Psoas muscle (tissue), 8 donors: Measurements from ENCODE around the gene MARCHF2. TPM values are rescaled to one million over a fixed set of nuclear protein-coding genes. Genes with fewer than 3 reads are reported as not detected.
"Not testable (repeated sequence)": the region's sequence is repeated elsewhere in the genome, so short reads cannot be mapped to it uniquely, and the experiment has no call there.

Experiments
- ATAC-seq, 4 donors: fragments of 200-7000 bp; cut with Tn5 transposase; one replicate each; pipeline ENCODE4 v1.9.1; 2020; ENCODE audit warnings: moderate library complexity in 3 of 4, mild to moderate bottlenecking in 2 of 4
- DNase-seq, 2 donors: peaks; one replicate each; pipeline ENCODE4 v3.0.0-alpha.2; 2020
- H3K27ac ChIP-seq: fragments of 200-600 bp; one replicate; pipeline ENCODE4 v1.8.0; 2022
- H3K27me3 ChIP-seq, 3 donors: fragments of 200-600 bp in 1 of 3; one replicate each; pipeline versions ENCODE4 v1.6.1 to v1.8.0; 2013 to 2022; ENCODE audit warnings: low read length in 2 of 3, mild to moderate bottlenecking in 2 of 3, moderate library complexity in 1 of 3; ENCODE audit not compliant: insufficient read depth in 3 of 3
- H3K36me3 ChIP-seq, 2 donors: fragments of 200-600 bp in 1 of 2; one replicate each; pipeline versions ENCODE4 v1.6.1 to v1.8.0; 2013 to 2022; ENCODE audit warnings: low read depth in 1 of 2, mild to moderate bottlenecking in 1 of 2, moderate library complexity in 1 of 2; ENCODE audit not compliant: insufficient read depth in 1 of 2
- H3K4me1 ChIP-seq: fragments of 200-600 bp; one replicate; pipeline ENCODE4 v1.8.0; 2022
- H3K4me3 ChIP-seq: fragments of 200-600 bp; one replicate; pipeline ENCODE4 v1.8.0; 2022; ENCODE audit warnings: mild to moderate bottlenecking
- H3K9me3 ChIP-seq: fragments of 200-600 bp; one replicate; pipeline ENCODE4 v1.8.0; 2022
- CTCF ChIP-seq: fragments of 200-600 bp; IDR thresholded peaks from one replicate; pipeline ENCODE4 v1.8.0; 2022; ENCODE audit warnings: antibody characterized with exemption
- WGBS, 3 donors: extraction: QIAGEN DNeasy Blood & Tissue Kit; methylation state at CpG; one replicate each; pipeline versions ENCODE4 v1.1.6 to v1.1.7; 2013; 5-methylcytosine and 5-hydroxymethylcytosine counted together
- intact Hi-C, 2 donors: fragments of 100-400 bp; cut with DNase I; formaldehyde crosslinking; loops; one replicate each; pipeline versions ENCODE4 v1.11.0 to v1.14.2; 2022
- polyA plus RNA-seq, 3 donors: library from polyadenylated mRNA; stranded (reverse); fragments of 200-250 nt; gene quantifications; one replicate each; pipeline ENCODE4 v1.2.3, GENCODE V29; 2013
- total RNA-seq, 4 donors: library from RNA; stranded (reverse); fragmentation: NEBNext Ultra II Directional in 2 of 4; extraction: Animal tissue kit (Norgen Biotek cat#: 25700) in 2 of 4; gene quantifications; one replicate each; pipeline versions ENCODE4 v1.2.1 to v1.2.4, GENCODE V29; 2021 to 2023
- donor health status: healthy with polysubstance abuse.
- donor health status: DM: no; HTN: no; CAD: no; lungs with moderate emphysema.
- donor health status: Bipolar disorder and iron deficiency.
- donor health status: healthy.
- donor health status: DM: yes; HTN: yes; CAD: no.
- donor health status: DM: no; HTN: no; CAD: no.
- donor health status: DM: no; HTN: no; CAD: no.
- donor health status: DM: yes; HTN: yes; CAD: no.

MARCHF2 gene
- total and polyA plus RNA-seq, 7 donors, result 32.8 to 56.0 (median 49.2) TPM

DNA sequence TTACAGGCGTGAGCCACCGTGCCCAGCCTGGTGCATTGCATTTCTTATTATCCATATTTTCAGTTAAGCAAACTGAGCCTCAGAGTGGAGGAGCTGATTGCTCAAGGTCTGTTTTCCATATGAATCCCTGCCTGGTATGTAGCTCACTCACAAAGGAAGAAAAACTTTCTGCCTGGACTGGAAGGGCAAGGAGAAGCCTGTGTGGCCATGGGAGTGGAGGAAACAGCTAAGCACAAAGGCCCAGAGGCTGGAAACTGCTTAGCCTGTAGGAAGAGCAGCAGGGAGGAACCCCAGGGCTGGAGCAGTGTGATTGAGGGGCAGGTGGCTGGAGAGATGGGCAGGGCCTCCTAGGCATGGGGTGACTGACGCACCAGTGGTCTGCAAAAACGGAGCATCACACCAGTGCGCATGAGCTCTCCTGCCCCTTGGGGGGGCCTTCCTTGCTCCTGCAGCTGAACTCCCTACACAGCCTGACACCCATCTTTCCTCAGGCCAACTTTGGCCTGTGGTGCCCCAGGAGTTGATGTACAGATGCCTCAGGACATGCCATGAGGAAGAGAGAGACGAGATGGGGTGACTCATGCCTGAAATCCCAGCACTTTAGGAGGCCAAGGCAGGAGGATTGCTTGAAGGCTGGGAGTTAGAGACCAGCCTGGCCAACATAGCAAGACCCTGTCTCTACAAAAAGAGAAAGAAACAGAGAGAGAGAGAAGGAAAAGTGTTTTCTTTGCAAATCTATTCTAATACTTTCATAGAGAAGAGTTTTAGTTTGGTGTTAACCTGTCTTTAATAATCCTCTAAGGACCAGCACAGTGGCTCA lies 28.8 kb downstream of the MARCHF2 start:
- Histone ChIP-seq H3K4me1 (peaks cover 10% of the 10 kb centered on the region), H3K27ac (no peak overlapping the region), H3K36me3 (peaks cover 0 to 29% of the 10 kb centered on the region in 2 donors), H3K9me3 (no peaks in the 10 kb centered on the region), H3K4me3 (no peak overlapping the region), H3K27me3 (no peaks in the 10 kb centered on the region)
- DNase-seq (no peak), ATAC-seq (no peak)
- intact Hi-C loops, result no loop called here
- TF ChIP-seq CTCF, result no peak
- 79 to 90% (median 88%) methylated on average over 6 of the region's 6 CpGs for WGBS, 3 donors

- DNase-seq, H3K27me3 ChIP-seq, H3K9me3 ChIP-seq, ATAC-seq: not testable (repeated sequence)
- Histone ChIP-seq H3K4me3 (peak overlapping the region; percentile 100), H3K27ac (peak overlapping the region; percentile 99), H3K4me1 (peaks cover 33% of the 10 kb centered on the region), H3K36me3 (peaks cover 0 to 17% of the 10 kb centered on the region in 2 donors)
- WGBS, 3 donors, result 18 to 24% (median 20%) methylated on average over 32 of the region's 32 CpGs
- intact Hi-C loops, result loop anchor here in 1 of 2 donors (2.0 kb wide), 1 partner anchor 29 kb away; no protein-coding TSS in a partner anchor
These were observed 31.1 kb downstream of the MARCHF2 start for GRCh38 chr19:8444140-8444676.

DNA sequence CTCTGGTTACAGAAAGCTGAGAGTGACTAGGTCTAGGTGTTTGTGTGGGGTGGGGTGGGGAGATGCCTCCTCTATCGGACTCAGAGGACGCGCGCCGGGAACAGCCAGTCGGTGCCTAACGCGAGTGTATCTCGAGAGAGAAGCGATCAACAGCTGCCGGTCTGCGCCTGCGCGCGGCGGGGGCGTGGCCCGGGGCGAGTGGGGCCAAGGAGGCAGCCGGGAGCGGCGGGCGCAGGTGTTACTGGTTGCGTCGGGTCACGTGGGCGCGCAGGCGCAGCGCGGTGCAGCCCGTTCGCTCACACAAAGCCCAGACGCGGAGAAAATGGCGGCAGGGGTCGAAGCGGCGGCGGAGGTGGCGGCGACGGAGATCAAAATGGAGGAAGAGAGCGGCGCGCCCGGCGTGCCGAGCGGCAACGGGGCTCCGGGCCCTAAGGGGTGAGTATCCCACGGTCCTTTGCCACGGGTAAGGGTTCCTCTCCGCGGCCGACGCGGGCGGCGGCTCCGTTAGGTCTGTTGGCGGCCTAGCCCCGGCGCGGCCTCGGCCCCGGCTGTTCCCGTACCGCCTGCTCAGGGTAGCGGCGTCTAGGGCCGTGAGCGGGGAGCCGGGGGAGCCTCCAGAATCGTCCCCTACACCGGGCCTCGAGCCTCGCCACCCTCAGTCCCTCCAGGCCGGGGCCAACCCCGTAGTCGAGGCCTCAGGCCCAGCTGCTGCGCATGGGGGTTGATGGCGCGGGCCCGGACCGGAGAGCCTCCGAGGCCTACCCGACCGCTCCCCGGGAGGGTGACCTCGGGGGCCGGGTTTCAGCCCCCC lies 31.8 kb downstream of the MARCHF2 start, which contains the start of gene HNRNPM:
Gene HNRNPM, plus strand, starts transcription at position 299 of the 811 bp plus-strand sequence. Its CDS starts 24 bp downstream, at position 323.
- Histone ChIP-seq H3K4me1 (peaks cover 37% of the 10 kb centered on the region), H3K36me3 (peaks cover 0 to 13% of the 10 kb centered on the region in 2 donors), H3K27ac (peak within 1 kb of the TSS; percentile 99), H3K9me3 (no peaks in the 10 kb centered on the region), H3K4me3 (peak within 1 kb of the TSS; percentile 100), H3K27me3 (no peaks in the 10 kb centered on the region)
- peak; percentile 100 for DNase-seq
- 0% methylated on average over 80 to 93 of the region's 93 CpGs for WGBS, 3 donors
- TF ChIP-seq CTCF, result no peak
- peak; percentile 97 to 99 (median 98) for ATAC-seq
- intact Hi-C loops, result loop anchor here (2.0 to 5.0 kb wide), 3 partner anchors 30 to 83 kb away; partner anchors contain the start of genes ANGPTL4 (in 1 of the 2) and MARCHF2 (in 1 of the 2)

DNA sequence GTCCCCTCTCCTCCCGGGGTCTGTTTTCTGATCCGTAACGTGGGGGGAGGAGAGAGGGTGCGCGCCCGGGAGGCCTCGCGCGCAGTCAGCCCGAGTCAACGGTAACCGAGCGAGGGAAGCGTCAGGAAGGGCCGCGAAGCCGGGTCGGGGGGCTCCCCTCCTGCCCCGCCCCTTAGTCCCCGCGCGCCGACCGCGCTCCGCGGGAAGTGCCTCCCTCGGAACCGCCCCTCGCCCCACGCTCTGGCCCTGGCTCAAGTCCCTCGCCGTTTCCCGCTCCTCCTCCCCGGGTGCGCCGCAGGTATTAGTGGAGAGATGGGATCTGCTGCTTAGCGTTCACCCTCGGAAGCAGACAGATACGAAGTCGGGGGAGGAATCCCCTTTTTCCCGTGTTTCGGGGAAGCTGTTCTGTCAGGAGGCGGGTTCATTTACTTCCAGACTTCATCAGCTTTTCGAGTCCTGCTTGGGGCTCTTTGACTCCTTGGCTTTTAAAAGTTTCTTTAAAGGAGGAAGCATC lies 32.4 kb downstream of the MARCHF2 start:
- TF ChIP-seq CTCF, result no peak

More for the DNA sequence above, 32.4 kb downstream of the MARCHF2 start:
- ATAC-seq (peak; percentile 38 to 57 (median 50)), DNase-seq (peak; percentile 58 to 71)
- peaks cover 0 to 13% of the 10 kb centered on the region in 2 donors for H3K36me3 ChIP-seq
- H3K4me3 ChIP-seq, result peak overlapping the region; percentile 100
- no peaks in the 10 kb centered on the region for H3K27me3 ChIP-seq
- intact Hi-C loops, result loop anchor here (2.0 to 5.0 kb wide), 3 partner anchors 31 to 83 kb away; partner anchors contain the start of genes ANGPTL4 (in 1 of the 2) and MARCHF2 (in 1 of the 2)
- no peaks in the 10 kb centered on the region for H3K9me3 ChIP-seq
- 0 to 2% (median 1%) methylated on average over 29 to 45 of the region's 45 CpGs for WGBS, 3 donors
- H3K4me1 ChIP-seq, result peaks cover 42% of the 10 kb centered on the region
- peak overlapping the region; percentile 99 for H3K27ac ChIP-seq
